Stimulated activated CD4-positive, alpha-beta T cell treated with anti-CD3 and anti-CD28 coated beads, Interleukin-12 subunit alpha, Interleukin-12 subunit beta, amount 100 ng/mL, for 4 hours (primary cell): ENCODE data around the gene OR11A1.

Experiments used
- DNase-seq: peaks from one replicate; pipeline ENCODE4 v3.0.0-alpha.2; 2020

OR11A1 gene, protein sequence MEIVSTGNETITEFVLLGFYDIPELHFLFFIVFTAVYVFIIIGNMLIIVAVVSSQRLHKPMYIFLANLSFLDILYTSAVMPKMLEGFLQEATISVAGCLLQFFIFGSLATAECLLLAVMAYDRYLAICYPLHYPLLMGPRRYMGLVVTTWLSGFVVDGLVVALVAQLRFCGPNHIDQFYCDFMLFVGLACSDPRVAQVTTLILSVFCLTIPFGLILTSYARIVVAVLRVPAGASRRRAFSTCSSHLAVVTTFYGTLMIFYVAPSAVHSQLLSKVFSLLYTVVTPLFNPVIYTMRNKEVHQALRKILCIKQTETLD

DNA sequence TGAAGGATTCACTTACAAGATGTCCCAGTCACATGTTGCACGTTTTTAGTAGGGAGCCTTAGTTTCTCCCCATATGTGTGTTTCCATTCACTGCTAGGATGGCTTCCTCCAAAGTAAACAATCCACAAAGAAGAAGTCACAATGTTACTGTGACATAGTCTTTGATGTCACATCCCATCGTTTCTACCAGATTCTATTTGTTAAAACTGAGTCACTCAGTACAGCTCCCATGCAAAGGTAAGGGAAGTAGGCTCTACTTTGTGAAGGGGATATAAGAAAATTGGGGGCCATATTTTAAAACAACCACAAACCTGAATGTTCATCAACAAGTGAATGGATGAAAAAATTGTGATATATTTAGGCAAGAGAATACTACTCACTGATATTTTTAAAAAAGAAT, at the start of gene OR11A1, which contains the start of gene OR2H1:
Gene OR11A1 (minus strand): TSS at position 101 of the 400 bp plus-strand sequence. CDS start 29,430 bp downstream, outside the sequence.
Gene OR2H1 (plus strand): TSS at position 185 of the 400 bp plus-strand sequence. CDS start 4,615 bp downstream, outside the sequence.
- DNase-seq, result no peak

DNA sequence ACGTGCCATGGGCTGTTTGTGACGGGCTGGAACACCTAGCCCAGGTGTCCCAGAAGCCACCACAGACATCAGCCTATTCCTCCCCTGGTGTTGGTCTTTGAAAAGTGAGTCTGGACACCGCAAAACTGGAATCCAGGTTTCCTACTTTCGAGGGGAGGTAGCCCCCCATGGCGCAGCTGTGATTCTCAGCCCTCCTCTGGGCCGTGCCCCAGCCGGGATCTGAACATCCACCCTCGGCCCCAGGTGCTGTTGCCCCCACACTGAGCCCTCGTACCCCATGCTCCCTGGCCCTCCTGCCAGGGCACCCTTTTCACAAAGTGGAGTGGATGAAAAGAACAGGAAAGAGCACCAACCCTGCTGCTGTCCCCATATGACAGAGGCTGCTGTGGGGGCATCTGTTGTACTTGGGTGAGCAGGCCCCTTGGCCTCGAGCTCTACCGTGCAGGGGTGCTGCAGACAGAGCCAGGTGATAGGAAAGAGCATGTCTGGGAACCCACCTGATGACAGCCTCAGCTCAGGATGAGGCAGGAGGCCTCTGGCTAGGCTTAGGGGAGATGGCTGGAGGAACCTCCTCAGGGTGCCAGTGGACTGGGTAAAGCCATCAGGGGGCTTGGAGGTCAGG, 49.7 kb upstream of the OR11A1 start:
- DNase-seq, result no peak

DNA sequence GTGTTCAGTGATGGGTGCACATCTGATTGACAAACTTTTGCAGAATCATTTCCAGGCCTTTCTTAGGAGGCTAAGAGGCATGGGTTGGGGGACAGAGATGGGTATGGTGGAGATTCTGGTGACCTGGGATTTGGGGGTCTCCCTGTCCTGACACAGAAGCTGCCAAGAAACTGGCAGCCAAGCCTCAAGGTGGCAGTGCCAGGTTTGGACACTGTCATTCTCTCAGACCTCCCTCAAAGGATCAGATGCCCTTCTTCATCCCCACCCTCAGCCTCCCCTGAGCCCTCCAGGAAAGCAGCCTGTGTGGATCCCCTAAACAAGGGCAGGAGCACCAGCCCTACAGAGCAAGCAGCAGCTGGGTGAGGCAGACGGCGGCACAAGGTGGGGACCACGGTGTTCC, 48.9 kb upstream of the OR11A1 start:
- no peak for DNase-seq

DNA sequence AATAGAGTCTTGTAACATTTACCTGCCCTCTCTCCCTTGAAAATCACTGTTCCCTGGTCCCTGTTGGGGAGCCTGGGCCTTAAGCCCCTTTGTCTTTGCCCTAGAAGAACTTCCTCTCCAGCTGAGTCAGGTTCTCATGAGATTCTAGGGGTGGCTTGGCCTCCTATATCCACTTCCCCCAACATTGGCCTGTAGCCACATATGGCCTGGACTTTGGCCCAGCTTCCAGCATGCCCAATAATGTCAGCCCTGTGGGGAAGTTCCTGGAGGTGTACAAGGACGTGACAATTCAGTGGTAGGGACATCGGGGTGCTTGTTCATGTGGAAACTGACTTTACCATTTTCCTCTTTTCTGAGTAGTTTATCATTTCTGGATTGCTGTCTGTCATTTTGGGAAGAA, 48.1 kb upstream of the OR11A1 start:
- no peak for DNase-seq

DNA sequence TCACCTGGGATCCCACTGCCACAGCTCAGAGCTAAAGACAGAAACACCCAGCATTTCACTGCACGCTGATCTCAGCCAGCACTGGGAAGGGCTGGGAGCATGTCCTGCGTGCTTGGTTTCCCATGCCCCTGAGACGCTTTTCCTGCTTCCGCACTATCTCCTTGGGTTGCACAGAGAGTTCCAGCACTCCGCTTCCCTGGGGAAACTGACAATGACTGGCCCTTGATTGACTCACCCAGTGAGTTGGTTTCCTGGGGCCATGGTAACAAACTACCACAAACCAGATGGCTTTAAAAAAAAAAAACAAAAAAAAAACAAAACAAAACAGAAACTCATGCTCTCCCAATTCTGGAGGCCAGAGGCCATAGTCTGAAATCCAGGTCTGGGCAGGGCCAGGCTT, 45.7 kb upstream of the OR11A1 start:
- DNase-seq, result no peak

DNA sequence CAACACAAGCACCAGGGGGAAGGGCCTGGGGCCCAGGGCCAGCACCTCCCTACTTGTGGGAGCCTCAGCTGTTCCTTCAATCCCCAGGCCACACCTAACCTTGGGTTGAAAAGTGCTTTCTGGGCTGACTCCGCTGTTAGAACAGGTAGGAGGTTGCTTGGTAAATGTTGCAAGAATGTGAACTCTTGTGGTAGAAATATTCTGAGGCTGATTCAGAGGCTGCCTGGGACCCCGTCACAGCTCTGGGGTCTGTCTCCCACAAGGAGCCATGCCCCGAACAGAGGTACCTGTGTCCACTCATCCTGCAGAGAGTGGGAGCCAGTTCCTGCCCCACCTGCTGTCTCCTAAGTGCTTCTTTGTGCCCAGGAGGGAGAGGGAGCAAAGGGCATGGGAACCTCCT, 45.3 kb upstream of the OR11A1 start:
- no peak for DNase-seq

DNA sequence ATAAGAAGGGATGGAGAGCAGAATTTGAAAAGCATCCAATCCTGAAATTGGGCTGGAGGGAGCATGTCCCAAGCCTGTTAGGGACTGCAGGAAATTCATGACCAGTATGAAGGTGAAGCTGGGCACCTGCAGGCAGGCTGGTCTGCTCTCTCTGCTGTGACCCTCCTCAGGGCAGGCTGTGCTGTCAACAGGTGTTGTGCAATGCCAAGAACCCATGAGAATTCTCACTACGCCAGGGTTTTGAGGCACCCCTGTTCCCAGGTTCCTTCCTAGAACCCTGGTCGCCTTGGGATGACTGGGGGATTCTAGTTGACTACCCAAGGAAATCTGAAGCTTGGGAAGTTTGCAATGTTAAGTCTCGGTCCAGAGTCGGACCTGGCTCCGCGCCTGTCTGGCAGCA, 44.2 kb upstream of the OR11A1 start:
- DNase-seq, result no peak

DNA sequence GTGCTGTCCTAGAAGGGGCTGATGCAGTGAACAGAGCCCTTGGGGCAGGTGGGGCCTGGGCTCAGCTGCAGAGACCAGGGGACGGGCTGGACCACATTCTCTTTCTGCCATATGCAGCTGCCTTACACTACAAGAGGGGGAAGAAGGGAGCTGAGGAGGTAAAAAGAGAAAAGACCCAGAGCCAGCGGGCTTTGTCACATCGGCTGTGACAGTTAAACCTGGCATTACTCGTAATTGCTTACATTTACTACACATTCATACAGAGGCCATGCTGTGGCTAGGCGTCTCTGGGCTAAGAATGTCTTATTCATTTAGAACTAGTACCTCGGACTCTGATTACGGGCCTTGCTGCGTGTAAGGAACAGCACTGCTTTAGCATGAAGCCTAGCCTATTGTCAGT, 43.7 kb upstream of the OR11A1 start:
- DNase-seq, result no peak

DNA sequence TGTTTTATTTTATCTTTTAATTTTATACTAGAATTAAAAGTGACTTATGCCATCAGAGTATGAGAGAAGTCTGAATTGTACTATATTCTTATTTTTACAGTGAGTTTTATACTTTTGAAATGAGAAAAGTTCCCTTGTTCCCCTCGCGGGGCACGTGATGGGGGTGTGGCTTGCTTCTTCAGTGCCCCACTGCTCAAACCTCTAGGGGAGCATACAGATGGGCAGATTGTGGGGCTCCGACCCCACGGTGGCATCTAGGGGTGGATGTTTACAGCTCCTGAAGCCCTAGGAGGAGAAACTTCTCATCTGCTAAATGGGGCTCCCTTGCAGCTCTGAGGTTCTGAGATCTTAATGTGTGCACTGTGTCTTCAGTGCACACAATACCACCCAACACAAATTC, 42.8 kb upstream of the OR11A1 start:
- DNase-seq, result no peak

DNA sequence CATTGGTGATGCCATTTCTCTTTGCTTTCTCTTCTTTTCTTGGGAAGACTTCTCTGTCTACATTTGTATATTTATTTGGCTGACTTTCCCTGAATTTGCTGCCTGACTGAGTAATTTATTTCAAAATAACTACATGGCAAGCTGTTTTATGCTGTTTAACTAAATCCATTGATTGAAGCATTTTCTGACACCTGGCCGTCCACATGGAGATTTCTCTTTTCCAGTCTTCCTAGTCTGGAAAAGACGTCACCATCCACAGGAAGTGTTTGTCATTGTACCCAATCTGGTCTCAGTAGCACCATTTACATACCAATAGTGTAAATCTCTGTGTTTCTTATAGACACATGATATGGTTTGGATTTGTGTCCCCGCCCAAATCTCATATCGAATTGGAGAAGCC, 40.1 kb upstream of the OR11A1 start:
- DNase-seq, result no peak

DNA sequence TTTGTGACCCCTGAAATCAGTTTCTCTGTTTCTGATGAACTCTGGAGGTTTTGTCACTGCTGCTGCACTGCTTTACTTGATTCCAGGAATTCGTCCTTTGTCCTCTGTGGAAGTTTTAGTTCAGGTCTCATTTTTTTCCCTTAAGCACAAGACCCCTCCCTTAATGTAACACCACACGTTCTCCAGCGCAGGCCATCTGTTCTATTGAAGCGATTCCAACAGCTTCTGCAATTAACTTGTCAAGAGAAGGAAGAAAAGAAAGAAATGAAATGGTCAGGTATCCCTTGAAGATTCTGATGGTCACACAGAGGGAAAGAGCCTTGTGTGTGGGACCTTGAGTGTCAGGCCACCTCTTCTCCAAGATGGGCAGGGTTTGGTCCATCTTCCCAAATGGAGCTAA, 38.7 kb upstream of the OR11A1 start:
- no peak for DNase-seq

DNA sequence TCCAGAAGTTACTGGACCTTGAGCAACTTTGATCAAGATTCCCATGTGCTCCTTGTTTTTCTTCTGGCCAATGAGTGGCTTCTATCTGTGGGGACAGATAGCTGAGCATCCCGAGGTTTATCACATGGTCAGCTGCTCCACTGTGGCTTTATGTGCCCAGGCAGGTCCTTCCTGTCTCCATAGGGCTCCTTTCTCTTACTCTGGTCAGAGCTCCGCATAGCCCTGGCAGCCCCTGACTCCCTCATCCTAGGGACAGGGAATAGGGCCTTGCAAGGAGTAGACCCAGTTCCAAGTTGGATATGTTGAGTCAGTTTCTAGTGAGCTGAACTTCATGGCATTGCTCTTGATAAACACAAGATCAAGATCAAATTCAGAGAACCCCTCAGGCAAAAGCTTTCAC, 37.3 kb upstream of the OR11A1 start:
- DNase-seq, result no peak

DNA sequence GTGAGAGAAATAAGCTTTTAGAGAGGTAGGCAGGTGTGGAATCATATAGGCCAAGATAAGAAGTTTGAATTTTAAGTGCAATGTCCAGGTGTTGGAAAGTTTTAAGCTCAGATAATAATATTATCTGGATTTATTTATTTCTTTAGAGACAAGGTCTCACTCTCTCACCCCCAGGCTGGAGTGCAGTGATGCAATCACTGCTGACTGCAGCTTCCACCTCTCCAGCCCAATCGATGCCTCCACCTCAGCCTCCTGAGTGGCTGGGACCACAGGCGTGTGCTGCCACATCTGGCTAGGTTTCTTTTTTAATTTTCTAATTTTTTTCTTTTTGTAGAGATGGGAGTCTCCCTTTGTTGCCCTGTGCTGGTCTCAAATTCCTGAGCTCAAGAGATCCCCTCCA, 36.4 kb upstream of the OR11A1 start:
- no peak for DNase-seq

DNA sequence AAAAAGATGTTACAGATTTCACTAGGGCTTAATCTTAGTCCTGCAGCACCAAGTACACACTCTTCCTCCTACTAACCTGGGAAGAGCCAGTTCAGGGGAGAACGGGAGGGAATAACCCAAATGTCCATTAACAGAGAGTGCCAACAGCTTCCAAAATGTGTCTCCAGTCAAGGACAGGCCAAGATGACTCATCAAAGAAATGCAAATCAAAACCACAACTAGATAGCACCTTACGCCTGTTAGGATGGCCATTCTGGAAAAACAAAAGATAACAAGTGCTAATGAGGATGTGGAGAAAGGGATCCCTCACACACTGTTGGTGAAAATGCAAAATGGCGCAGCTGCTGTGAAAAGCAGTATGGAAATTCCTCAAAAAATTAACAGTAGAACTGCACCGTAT, 34.7 kb upstream of the OR11A1 start:
- DNase-seq, result no peak

DNA sequence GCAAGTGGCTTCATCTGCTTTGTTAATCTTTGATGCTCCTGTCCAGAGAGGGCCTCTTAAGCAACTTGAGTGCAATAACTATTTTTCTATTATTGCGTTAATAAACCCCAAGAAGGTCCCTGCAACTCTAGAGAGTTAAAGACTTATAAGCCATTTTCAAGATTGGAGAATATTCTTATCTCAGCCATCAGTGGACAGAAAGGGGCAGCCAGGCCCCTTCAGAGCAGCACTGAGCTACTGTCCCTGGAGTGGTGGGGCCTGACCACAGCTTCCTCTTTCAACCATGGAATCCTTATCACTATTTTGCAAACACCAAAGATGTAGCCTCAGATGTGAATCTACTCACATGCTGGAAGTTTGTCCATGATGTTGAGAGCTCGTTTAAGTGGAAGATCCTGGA, 33.7 kb upstream of the OR11A1 start:
- DNase-seq, result no peak

DNA sequence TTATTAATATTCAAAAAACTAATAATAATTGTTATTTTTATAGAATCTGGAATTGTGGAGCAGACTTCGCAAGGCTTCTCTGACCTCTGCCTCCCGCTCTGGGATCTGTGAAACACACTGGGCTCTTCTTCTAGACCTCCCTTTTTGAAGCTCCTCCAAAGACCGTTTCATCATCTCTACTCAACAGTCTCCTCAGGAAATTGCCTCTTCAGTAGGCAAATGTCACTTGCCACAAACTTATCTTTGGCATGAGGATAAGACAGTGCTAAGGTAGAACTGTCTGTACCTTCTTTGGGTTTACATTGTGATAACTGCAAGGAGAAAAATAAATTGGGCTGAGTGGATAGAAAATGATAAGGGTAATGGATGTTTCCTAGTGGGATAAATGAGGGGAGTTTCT, 33.2 kb upstream of the OR11A1 start:
- DNase-seq, result no peak

DNA sequence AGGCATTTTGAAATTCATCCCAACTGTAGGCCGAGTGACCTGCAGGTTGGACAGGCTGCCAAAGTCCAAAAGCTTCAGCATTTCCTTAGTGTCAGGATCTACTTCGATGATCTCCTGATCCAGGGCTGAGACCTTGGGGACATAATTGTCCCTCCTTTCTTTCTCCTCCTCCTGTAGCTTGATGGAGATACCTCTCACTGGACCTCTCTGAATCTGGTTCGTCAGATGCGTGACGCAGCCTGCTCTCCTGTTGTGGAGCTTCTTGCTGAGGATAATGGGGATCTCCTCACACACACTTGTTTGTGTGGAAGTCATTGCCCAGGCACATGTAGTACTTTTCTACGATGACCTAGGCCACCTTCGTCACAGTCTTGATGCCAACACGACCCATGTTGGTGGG, 32.4 kb upstream of the OR11A1 start:
- DNase-seq, result no peak

DNA sequence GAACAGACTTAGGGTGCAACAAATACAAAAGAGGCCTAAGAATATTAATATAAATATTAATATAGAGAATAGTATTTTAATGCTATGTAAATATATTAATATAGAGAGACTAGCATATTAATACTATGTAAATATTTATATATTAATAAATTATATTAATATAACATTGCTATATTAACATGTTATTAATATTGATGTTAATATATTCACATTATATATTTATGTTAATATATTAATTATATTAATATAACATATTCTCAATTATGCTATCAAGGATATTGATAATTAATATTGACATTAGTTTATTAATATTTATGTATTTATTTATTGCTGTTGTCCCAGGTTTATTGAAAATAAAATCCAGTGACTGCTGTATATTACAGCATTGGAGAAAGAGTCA, 32.0 kb upstream of the OR11A1 start:
- DNase-seq, result no peak

DNA sequence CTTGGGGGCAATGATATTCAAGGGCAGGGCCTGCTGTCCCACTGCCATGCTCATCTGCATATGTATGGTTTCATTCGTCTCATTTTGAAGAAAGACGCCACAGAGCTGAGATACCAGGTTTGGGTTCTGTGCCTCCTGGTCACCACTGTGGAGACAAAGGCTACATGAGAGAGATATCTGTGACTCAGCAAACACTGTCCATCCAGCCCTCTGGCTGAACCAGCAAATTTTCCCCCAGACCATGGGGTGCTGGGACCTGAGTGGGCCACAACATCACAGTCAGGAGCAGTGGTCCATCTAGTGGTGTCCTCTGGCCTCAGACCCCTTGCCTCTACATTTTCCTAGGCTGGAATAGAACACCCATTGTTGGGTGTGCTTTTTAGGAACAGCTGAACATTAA, 30.8 kb upstream of the OR11A1 start, which contains the start of gene MAS1L:
Gene MAS1L (minus strand): TSS at position 297 of the 400 bp plus-strand sequence. CDS start 54 bp downstream, at position 243.
- DNase-seq, result no peak

DNA sequence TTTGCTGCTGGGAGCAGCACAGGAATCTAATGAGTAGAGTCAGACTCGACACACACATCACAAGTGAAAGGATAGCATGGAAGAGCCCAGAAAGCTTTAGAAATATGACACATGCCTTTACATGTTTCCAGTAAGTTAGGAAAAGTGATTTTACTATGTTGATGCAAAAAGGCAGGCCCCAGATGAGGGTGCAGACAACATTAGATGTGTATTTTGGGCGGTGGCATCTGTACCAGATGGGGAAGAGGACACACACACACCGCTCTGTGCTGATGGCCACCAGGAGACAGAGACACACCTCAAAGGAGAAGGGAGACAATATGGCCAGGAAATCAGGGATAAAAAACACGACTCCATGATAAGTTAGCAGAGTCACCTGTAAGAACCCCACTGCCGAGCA, 30.3 kb upstream of the OR11A1 start:
- DNase-seq, result no peak

DNA sequence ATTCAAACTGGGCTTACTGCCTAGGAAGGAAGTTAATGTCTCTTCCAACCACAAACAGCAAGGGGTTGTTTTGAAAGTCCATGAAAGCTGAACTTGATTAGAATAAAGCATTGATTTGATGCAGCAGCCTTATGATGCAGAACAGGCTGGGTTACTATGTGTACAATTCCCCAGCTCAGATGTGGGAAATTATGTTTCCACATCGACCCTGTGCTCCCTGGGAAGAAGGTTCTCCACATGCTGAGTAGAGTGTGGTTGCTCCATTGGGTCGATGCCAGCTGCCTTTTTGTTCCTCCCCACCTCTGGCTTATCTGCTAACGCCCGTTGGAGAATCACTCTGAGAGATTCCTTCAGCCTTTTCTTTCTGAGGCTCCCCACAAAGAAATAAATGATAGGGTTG, 29.7 kb upstream of the OR11A1 start:
- DNase-seq, result no peak

DNA sequence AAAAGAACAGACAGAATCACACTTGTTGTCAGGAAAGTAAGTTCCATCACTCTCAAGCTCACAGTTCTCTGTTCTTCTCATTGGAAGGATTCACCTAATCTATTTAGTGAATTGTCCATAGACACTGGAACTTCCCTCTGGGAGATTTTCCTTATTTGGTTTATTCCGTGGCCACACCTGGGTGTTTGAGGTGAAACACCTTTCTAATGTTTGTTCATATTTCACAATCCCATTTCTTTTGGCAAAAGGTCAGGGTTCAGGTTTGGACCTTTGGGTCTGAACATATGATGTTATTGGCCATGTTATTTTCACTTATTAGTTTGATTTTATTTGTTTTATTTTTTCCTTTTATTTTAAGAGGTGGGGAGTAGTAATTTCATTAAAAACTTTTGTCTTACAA, 26.9 kb upstream of the OR11A1 start:
- no peak for DNase-seq

DNA sequence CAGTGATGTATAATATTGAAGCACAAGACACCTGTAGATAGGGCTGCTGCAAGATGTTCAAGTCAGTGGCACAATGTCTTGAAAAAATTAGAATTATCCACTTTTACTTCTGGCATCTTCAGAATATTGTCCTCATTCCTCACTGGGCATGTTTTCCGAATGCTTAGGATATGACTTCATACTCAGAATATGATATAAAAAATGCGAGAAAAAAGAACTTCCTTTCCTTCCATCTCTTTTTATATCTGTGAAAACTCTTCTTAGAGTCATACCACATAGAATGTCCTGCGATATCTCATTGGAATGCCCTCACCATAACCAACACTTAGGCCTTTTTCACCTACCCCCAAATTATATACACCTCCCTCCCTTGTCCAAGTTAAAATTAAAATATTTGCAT, 26.3 kb upstream of the OR11A1 start:
- DNase-seq, result no peak

DNA sequence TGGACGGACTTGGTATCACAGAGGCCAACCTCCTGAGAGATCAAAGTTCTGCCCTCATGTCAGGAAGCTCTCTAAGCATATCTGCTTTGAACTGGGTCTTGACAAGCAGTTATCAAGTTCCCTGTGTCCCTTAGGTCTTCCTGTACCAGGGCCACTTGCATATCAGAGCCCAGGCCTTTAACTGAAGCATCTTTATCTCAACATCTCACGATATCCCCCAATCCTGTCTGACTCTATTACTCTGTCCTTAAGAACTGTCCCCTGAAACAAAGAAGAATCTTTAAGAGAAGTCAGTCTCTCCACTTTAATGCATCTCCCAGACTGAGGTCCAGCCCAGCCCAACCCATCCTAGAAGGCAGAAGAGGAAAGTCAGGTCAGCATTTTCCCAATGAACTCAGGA, 22.7 kb upstream of the OR11A1 start:
- no peak for DNase-seq

DNA sequence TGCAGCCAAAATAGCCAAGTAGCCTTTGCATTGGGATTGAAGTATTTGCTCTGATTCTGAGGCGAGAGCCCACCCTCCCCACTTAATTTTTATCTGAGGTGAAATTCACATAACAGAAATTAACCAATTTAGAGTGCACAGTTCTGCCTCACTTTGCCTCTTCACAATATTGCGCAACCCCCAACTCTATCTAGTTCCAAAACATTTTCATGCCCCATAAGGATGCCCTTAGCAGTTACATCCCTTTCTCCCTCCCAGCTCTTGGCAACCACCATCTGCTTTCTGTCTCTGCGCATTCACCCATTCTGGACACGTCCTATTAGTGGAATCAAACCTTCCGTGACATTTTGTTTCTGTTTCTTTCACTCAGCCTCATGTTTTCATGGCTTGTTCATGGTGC, 21.9 kb upstream of the OR11A1 start:
- no peak for DNase-seq
